ENCODE data around the gene DCLK1. TPM values are rescaled to one million over a fixed set of nuclear protein-coding genes. Genes with fewer than 3 reads are reported as not detected.

The DCLK1 gene
- total RNA-seq, 2 donors from 2014 or later = not detected

DNA sequence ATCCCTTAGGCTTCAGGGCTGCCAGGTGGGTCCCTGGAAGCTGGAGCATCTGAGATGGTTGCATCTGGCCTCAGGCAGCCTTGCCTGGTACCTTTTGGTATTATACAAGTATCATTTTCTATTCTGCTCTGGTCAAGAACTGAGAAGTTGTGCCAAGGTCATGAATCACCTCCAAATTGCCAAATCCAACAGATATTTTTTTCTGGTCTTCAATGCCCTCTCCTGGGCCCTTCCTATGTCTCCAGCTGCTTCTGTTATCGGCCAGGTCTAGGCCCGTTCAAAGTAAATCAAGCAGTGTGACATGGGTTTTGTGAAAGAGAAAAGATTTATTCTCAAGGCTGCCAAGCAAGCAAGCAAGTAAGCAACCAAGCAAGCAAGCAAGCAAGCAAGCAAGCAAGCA is 383.6 kb downstream of the DCLK1 start:
- no peaks in the 10 kb centered on the region for H3K9me3 ChIP-seq (ENCODE audit: control insufficient read depth, low read length, poor library complexity, severe bottlenecking)
- Mint-ChIP-seq H3K27ac (no peak overlapping the region), H3K4me3 (no peak overlapping the region), H3K36me3 (ENCODE audit: low read depth) (no peaks in the 10 kb centered on the region), H3K4me1 (no peaks in the 10 kb centered on the region), H3K27me3 (no peaks in the 10 kb centered on the region)
- ATAC-seq (no peak), DNase-seq (no peak)

DNA sequence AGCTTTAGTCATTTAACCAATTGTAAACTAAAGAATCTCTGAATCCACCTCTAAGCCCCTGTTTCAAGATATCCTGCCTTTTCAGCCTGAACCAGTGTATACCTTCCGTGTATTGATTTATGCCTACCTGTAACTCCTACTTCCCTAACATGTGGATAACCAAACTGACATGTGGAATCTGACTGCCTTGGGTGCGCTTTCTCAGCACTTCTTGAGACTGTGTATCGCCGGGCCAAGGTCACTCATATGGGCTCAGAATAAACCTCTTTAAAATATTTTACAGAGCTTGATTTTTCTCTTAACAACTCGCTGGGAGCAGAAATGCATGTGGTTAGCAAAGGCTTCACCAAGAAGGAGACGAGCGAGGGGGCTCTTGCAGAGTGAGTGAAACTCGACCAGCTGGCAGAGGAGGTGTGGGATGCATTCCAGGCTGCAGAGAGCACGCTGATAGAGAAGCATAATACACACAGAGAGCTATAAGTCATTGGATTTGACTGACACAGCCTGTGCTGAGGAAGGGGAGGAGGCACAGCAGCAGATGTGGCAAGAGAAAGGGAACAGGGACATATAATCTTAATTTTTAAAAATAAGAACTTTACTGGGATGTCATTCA is 386.5 kb downstream of the DCLK1 start:
- Mint-ChIP-seq H3K27ac (no peak overlapping the region), H3K4me1 (no peaks in the 10 kb centered on the region), H3K36me3 (ENCODE audit: low read depth) (no peaks in the 10 kb centered on the region), H3K27me3 (no peaks in the 10 kb centered on the region), H3K4me3 (no peak overlapping the region)
- DNase-seq (no peak), ATAC-seq (no peak)
- no peaks in the 10 kb centered on the region for H3K9me3 ChIP-seq (ENCODE audit: control insufficient read depth, low read length, poor library complexity, severe bottlenecking)

DNA sequence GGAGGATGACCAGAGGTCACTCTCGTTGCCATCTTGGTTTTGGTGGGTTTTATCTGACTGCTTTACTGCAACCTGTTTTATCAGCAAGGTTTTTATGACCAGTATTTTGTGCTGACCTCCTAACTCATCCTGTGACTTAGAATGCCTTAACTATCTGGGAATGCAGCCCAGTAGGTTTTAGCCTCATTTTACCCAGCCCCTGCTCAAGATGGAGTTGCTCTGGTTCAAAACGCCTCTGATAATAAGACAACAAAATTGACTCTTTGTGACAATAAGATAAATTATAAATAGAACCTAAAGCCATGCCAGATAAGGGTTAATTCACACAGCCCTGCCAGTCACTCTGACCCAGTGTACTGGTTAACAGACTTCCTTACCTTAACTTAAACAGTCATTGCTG is 387.0 kb downstream of the DCLK1 start:
- no peaks in the 10 kb centered on the region for H3K9me3 ChIP-seq (ENCODE audit: control insufficient read depth, low read length, poor library complexity, severe bottlenecking)
- DNase-seq (no peak), ATAC-seq (no peak)
- Mint-ChIP-seq H3K4me1 (no peaks in the 10 kb centered on the region), H3K27ac (no peak overlapping the region), H3K4me3 (no peak overlapping the region), H3K36me3 (ENCODE audit: low read depth) (no peaks in the 10 kb centered on the region), H3K27me3 (no peaks in the 10 kb centered on the region)

DNA sequence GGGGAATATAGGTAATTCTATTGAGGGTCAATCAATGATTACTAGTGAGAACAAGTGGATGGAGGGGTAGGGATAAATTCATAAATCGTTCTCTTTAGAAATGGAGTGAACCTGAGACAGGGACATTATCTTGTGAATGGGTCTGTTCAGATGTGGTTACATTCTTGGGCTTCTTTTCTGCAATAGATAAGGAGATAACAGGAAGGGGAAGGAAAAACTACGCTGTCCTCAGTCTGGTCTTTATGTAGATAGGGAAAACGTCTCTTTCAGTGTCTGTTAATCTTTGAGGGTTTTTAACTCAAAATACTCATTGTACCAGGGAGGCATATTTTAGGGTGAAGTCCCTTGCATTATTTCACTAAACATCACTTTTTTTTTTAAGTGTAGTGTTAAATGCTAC is 388.0 kb downstream of the DCLK1 start:
- ATAC-seq (no peak), DNase-seq (no peak)

DNA sequence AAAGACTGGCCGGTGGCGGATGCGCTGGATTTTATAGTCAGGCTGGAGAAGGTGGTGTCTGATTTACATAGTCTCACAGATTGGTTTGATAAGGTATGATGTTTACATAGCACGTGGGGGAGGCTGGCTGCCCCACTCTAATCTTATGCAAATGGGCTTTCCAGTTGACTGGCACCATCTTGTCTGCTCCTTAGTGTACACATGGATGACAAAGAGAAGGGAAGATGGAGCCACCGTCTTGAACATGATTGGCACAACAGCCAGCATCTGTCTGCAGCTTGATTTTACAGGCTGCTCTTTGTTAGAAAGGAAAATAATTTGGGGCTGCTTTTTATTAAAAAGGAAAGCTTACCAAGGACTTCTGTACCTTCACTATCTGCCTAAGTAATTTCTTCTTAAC is 389.5 kb downstream of the DCLK1 start:
- no peaks in the 10 kb centered on the region for H3K36me3 Mint-ChIP-seq (ENCODE audit: low read depth)
- H3K27me3 Mint-ChIP-seq = no peaks in the 10 kb centered on the region
- H3K9me3 ChIP-seq (ENCODE audit: control insufficient read depth, low read length, poor library complexity, severe bottlenecking) = no peaks in the 10 kb centered on the region
- no peak overlapping the region for H3K27ac Mint-ChIP-seq
- no peak for DNase-seq
- no peak for ATAC-seq
- no peak overlapping the region for H3K4me3 Mint-ChIP-seq
- no peaks in the 10 kb centered on the region for H3K4me1 Mint-ChIP-seq

More for the DNA sequence above, 388.0 kb downstream of the DCLK1 start:
- Mint-ChIP-seq H3K4me1 (no peaks in the 10 kb centered on the region), H3K4me3 (no peak overlapping the region), H3K27ac (no peak overlapping the region), H3K36me3 (ENCODE audit: low read depth) (no peaks in the 10 kb centered on the region), H3K27me3 (no peaks in the 10 kb centered on the region)
- H3K9me3 ChIP-seq (ENCODE audit: control insufficient read depth, low read length, poor library complexity, severe bottlenecking) = no peaks in the 10 kb centered on the region

DNA sequence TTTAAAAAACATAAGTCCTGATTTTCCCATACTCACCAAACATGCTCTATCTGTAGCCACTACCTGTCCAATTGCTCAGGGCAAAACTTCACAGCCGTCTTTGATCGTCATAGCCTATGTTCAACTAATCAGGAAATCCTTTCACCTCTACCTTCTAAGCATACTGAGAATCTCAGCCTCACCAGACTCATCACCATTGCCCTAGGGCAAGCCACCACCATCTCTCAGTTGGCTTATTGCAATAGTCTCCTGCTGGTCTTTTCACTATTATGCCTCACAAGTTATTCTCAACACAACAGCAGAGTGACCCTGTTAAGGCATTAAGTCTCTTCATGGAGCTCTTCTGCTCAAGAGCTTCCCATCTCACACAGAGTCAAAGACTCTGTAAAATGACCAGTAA is 394.3 kb downstream of the DCLK1 start:
- H3K9me3 ChIP-seq (ENCODE audit: control insufficient read depth, low read length, poor library complexity, severe bottlenecking) = no peaks in the 10 kb centered on the region
- DNase-seq = no peak
- Mint-ChIP-seq H3K27ac (no peak overlapping the region), H3K27me3 (no peaks in the 10 kb centered on the region), H3K36me3 (ENCODE audit: low read depth) (no peaks in the 10 kb centered on the region), H3K4me3 (no peak overlapping the region), H3K4me1 (no peaks in the 10 kb centered on the region)
- no peak for ATAC-seq

DNA sequence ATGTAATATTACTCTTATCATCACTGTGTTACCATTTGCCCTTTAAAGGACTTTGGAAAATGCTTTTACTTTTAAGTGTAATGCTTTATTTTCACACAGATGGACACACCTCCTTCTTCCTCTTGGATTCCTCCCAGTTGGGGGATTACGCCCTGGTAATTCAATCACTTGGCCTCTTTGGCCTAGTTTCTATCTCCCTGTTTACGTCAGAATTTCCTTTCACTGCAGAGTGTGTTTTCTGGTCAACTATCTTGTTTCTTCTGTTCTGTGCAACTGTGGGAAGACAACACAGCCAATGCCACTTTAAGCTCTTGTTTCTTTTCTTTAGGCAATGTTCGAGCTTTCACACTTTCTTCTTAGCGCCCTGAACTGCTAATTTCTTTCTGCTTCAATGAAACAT is 397.4 kb downstream of the DCLK1 start:
- no peaks in the 10 kb centered on the region for H3K4me1 Mint-ChIP-seq
- H3K27me3 Mint-ChIP-seq = peaks cover 2% of the 10 kb centered on the region

DNA sequence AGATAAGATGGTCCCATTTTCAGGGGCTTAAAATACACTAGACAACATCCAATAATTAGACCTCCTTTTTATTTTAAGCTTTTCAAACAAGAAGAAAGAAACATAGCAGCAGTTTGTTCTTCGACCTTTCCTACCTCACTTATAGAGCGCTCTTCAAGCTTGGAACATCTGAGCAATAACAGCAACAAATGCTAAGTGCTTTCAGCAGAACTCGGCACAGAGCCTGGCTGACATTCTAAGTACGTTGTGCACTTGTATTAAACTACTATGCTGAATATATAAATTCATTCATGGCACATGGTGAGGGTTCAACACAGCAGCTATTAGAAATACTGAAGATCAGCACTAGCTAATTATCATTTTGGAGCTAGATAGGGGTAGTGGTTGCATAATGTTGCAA is 398.6 kb downstream of the DCLK1 start:
- Mint-ChIP-seq H3K4me1 (no peaks in the 10 kb centered on the region), H3K27me3 (peaks cover 6% of the 10 kb centered on the region), H3K36me3 (ENCODE audit: low read depth) (no peaks in the 10 kb centered on the region), H3K27ac (no peak overlapping the region), H3K4me3 (no peak overlapping the region)
- no peak for DNase-seq
- no peak for ATAC-seq
- no peaks in the 10 kb centered on the region for H3K9me3 ChIP-seq (ENCODE audit: control insufficient read depth, low read length, poor library complexity, severe bottlenecking)

More for the DNA sequence above, 397.4 kb downstream of the DCLK1 start:
- no peak for DNase-seq
- H3K4me3 Mint-ChIP-seq = no peak overlapping the region
- ATAC-seq = no peak
- no peaks in the 10 kb centered on the region for H3K36me3 Mint-ChIP-seq (ENCODE audit: low read depth)
- H3K27ac Mint-ChIP-seq = no peak overlapping the region
- H3K9me3 ChIP-seq (ENCODE audit: control insufficient read depth, low read length, poor library complexity, severe bottlenecking) = no peaks in the 10 kb centered on the region

DNA sequence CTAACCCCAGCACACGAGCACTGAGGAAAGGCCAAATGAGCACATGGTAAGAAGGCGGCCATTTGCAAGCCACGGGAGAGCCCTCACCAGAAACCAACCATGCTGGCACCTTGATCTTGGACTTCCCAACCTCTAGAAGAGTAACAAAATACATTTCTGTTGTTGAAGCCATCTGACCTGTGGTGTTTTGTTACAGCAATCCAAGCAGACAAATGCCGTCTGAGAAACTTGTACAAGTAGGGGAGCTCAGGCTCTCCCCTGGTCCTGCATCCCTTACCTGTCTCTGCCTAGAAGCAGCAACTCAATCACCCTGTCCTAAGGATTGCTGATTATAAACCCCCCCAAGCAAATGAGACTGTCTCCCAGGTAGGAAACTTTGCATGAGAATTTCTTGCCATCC is 399.7 kb downstream of the DCLK1 start:
- peaks cover 6% of the 10 kb centered on the region for H3K27me3 Mint-ChIP-seq
- H3K4me3 Mint-ChIP-seq = no peak overlapping the region
- no peak for DNase-seq
- no peaks in the 10 kb centered on the region for H3K4me1 Mint-ChIP-seq
- H3K36me3 Mint-ChIP-seq (ENCODE audit: low read depth) = no peaks in the 10 kb centered on the region
- H3K27ac Mint-ChIP-seq = no peak overlapping the region
- no peak for ATAC-seq
- no peaks in the 10 kb centered on the region for H3K9me3 ChIP-seq (ENCODE audit: control insufficient read depth, low read length, poor library complexity, severe bottlenecking)

DNA sequence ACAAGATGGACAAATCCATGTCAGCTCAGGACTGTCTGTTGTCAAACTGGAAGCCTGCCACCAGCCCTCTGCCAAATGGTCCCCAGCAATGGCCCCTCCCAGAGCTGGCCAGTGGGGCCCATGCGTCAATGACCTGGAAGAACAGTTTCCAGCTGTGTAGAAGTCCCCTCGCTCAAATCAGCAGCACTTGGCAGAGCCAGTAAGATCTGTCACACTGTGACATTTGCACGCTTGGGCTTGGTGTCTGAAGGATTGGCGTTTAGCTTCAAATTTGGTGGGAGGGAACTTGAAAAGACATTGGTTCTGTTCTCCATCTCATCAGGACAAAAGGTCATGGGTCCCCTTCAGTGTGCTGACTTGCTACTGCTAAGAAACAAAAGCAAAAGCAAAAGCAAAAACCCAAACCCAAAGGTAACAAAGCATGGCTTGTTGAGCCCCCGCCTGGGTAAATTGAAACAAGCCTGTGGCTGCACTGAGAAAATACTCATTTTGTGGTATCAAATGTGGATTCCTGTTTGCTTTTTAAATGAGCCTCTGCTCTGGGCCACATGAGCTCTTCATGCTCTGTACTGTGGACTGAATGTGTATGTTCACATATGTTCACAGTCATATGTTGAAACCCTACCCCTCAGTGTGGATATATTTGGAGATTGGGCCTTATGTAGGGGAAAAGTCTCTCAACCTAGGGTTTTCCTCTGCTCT is 401.1 kb downstream of the DCLK1 start:
- Mint-ChIP-seq H3K4me1 (no peaks in the 10 kb centered on the region), H3K27ac (no peak overlapping the region), H3K27me3 (peaks cover 6% of the 10 kb centered on the region), H3K36me3 (ENCODE audit: low read depth) (no peaks in the 10 kb centered on the region), H3K4me3 (no peak overlapping the region)
- DNase-seq = no peak
- no peak for ATAC-seq
- no peaks in the 10 kb centered on the region for H3K9me3 ChIP-seq (ENCODE audit: control insufficient read depth, low read length, poor library complexity, severe bottlenecking)

DNA sequence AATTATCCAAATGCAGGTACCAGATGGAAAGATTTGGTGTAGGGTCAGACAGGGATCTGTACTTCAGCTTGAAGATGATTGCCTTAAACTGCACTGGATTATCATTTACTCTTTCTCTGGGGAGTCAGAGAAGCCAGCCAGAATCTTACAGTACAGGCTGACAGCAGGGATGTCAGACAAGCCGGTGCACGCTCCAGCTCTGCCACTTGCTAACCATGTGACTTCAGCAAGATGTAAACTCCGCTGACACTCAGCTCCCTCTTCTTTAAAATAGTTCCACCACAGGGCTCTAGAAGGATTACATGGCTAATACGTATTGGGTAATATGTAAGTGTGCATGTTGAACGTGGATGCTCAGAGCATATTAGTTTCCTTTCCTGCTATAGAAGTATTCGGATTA is 403.3 kb downstream of the DCLK1 start:
- Mint-ChIP-seq H3K36me3 (ENCODE audit: low read depth) (no peaks in the 10 kb centered on the region), H3K27ac (no peak overlapping the region), H3K4me3 (no peak overlapping the region), H3K4me1 (no peaks in the 10 kb centered on the region), H3K27me3 (peaks cover 15% of the 10 kb centered on the region)
- no peak for ATAC-seq
- no peak for DNase-seq
- H3K9me3 ChIP-seq (ENCODE audit: control insufficient read depth, low read length, poor library complexity, severe bottlenecking) = no peaks in the 10 kb centered on the region

DNA sequence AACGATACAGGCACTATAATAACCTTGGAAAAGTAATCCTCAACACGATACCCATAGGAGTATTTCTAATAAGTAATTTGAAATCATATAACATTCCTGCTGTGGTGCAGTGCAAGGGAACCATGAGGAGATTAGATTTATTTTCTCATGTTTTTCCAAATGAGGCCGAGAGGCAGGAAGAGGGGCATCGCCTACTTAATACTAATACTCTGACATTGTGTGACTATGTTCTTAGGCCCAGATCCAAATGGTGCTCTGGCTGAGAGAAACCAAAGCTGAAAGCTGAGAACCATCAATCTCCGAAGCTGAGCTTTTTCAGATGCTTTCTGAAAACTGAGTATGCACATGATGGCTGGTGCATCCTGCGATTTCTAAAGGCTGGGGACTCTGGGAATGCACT is 406.7 kb downstream of the DCLK1 start:
- peaks cover 32% of the 10 kb centered on the region for H3K27me3 Mint-ChIP-seq
- peaks cover 7% of the 10 kb centered on the region for H3K4me1 Mint-ChIP-seq
- no peaks in the 10 kb centered on the region for H3K36me3 Mint-ChIP-seq (ENCODE audit: low read depth)
- H3K4me3 Mint-ChIP-seq = no peak overlapping the region
- no peaks in the 10 kb centered on the region for H3K9me3 ChIP-seq (ENCODE audit: control insufficient read depth, low read length, poor library complexity, severe bottlenecking)
- DNase-seq = no peak
- H3K27ac Mint-ChIP-seq = no peak overlapping the region
- ATAC-seq = no peak

DNA sequence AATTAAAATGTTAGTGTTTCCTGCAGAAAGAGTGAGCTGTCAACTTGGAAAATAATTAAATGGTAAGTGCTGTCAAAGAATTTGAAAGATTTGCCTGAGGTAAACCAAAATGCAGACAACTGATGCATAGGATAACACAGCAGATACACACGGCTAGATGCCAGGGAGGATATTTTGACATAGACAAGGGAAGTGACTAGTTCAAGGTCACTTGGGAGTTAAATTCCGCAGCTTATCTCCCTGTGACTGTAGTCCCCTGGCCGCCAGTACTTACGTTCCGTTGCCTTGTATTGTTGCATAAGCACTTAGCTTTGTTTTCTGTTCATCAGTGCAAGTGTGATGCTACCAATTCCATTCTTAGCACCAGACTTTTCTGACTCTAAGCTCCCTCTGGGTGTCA is 407.4 kb downstream of the DCLK1 start:
- H3K27ac Mint-ChIP-seq = no peak overlapping the region

DNA sequence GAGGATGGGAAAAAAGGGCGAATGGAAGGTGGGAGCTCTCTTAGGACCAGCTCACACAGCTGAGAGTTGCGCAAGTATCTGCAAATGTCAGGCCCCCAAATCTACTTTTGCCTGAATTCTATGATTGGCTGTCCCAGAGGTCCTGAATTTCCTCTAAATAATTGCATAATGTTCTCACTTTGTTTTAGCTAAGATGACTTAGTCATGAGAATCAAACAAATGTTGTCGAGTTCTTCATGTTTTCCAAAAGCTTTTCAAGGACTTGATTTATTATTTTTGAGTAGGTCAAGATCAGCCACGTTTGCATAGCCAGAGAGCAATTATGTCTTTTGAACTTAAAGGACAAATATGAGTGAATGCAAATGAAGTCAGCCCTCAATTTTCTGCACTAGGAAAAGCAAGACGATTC is 408.1 kb downstream of the DCLK1 start:
- Mint-ChIP-seq H3K27me3 (peaks cover 32% of the 10 kb centered on the region), H3K36me3 (ENCODE audit: low read depth) (no peaks in the 10 kb centered on the region)

More for the DNA sequence above, 407.4 kb downstream of the DCLK1 start:
- DNase-seq = no peak
- H3K36me3 Mint-ChIP-seq (ENCODE audit: low read depth) = no peaks in the 10 kb centered on the region
- no peak for ATAC-seq
- H3K4me1 Mint-ChIP-seq = peaks cover 7% of the 10 kb centered on the region
- H3K9me3 ChIP-seq (ENCODE audit: control insufficient read depth, low read length, poor library complexity, severe bottlenecking) = no peaks in the 10 kb centered on the region
- H3K4me3 Mint-ChIP-seq = no peak overlapping the region
- H3K27me3 Mint-ChIP-seq = peaks cover 36% of the 10 kb centered on the region

More for the DNA sequence above, 408.1 kb downstream of the DCLK1 start:
- H3K27ac Mint-ChIP-seq = no peak overlapping the region
- H3K4me1 Mint-ChIP-seq = peaks cover 7% of the 10 kb centered on the region
- no peak for DNase-seq
- ATAC-seq = no peak
- H3K4me3 Mint-ChIP-seq = no peak overlapping the region
- no peaks in the 10 kb centered on the region for H3K9me3 ChIP-seq (ENCODE audit: control insufficient read depth, low read length, poor library complexity, severe bottlenecking)

Measured in T-helper 17 cell (primary cell).